ENCODE results near the gene LSAMP. TPM values are rescaled to one million over a fixed set of nuclear protein-coding genes. Genes with fewer than 3 reads are reported as not detected.

Gene LSAMP
- total RNA-seq, 4 donors from 2014 or later = 1.9 to 19.7 (median 2.8) TPM

GRCh38 chr3:116417151-116417550 lies 28.1 kb downstream of the LSAMP start:
- no peak for TF ChIP-seq CTCF (IDR thresholded peaks at IDR 0.05)
- ATAC-seq (ENCODE audit: low FRiP score) = no peak
- DNase-seq (ENCODE audit: low spot score) = no peak

DNA sequence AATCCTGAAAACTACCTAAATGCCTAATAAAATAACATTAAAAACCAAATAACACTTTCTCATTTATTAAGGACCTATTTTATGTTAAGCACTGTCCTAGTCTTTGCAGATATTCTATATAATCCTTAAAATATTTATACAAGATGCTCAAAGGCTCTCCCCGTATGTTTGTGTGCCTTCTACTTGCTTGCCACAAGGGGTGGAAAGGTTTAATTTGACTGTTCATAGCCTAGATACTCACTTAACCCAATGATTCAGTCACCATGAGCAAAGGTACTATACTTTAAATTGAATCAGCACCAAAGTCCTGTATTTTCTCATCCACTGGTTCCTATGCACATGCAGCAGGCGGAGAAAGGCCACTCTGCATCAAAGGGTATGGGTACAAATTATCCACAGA lies 32.0 kb downstream of the LSAMP start:
- ATAC-seq (ENCODE audit: low FRiP score) (no peak), DNase-seq (ENCODE audit: low spot score) (no peak)
- no peak for TF ChIP-seq CTCF (IDR thresholded peaks at IDR 0.05)

DNA sequence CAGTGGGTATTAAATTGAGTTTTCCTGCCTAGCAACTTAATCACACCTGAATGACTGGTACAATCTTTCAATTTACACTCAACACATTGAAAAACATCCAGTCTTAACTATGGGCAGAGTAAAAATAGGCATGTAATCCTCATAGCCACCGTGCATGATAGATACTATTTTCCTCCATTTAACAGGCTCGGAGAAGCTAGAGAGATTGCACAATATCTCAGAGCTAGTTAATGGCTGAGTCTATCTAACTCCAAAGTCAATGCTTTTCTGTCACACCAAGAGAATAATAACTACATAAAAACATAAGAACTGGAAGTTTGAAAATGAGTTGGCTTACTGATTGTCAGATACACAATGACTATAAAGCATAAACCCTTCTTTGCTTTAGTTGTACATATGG lies 36.8 kb downstream of the LSAMP start:
- DNase-seq (ENCODE audit: low spot score) (no peak), ATAC-seq (ENCODE audit: low FRiP score) (no peak)
- TF ChIP-seq CTCF (IDR thresholded peaks at IDR 0.05) = no peak

DNA sequence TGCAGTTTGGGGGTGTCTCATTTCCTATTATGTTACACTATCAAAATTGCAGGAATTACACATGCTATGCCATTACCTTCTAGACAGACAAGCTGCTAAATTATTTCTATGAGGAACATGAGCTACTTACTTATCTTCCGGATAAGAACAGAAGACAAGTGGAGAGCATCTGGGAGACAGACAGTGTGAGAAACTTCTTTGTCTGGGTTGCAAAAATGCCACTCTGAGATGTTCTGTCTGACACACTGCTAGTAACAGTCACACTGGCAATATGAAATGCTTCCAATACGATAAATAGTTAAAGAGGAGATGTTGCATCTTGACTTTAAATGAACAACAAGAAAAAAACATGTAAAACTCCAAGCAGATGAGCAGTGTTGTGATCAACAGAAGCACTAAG lies 40.1 kb downstream of the LSAMP start:
- TF ChIP-seq CTCF (IDR thresholded peaks at IDR 0.05) = no peak
- ATAC-seq (ENCODE audit: low FRiP score) = no peak
- DNase-seq (ENCODE audit: low spot score) = no peak

DNA sequence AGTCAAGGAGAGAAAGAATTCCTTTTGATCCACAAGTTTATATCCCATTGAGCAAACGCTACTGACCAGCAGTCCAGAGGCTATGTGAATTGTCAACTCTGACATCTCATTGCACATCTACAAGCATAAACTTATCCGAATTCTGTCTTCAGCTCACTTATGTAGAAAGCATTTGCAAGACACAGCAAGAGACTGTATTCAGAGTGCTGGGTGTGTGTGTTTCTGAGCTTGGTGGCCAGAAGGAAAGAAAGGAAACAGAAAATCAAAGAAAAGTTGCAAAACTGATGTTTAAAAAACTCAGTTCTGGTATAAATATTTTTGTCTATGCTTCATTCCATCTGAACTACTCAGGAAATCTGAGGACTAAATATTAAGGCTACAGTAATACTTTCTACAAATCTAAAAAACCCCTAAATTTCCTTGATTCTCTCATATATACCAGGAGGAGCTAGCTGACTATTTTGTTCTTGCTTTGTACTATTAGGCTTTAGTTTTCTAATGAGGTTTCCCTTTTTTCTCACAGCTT lies 45.5 kb downstream of the LSAMP start:
- no peak for TF ChIP-seq CTCF (IDR thresholded peaks at IDR 0.05)
- DNase-seq (ENCODE audit: low spot score) = no peak
- ATAC-seq (ENCODE audit: low FRiP score) = no peak

DNA sequence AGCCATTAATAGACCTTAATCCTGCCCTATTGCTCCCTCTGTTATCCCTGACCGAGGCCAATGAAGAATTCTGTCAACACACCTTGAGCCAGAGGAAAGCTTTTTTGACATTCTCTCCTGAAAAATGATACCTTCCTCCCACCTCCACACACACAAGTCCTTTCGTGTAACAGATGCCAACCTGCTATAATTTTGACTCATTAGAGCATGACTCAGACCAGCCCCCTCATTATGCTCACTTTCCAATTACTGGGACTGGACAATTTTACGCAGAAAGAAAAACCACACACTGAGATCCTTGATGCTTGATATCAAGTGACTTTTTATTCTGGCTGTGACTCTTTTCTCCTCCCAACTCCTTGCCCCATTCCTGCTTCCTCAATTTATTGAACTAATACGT lies 50.9 kb downstream of the LSAMP start:
- DNase-seq (ENCODE audit: low spot score) = no peak
- no peak for TF ChIP-seq CTCF (IDR thresholded peaks at IDR 0.05)
- peak; percentile 79 for ATAC-seq (ENCODE audit: low FRiP score)

GRCh38 chr3:116393199-116393598 lies 52.1 kb downstream of the LSAMP start:
- no peak for DNase-seq (ENCODE audit: low spot score)
- no peak for TF ChIP-seq CTCF (IDR thresholded peaks at IDR 0.05)
- no peak for ATAC-seq (ENCODE audit: low FRiP score)
